HepG2 (cell line): ENCODE data around the gene NOVA2. TPM values are rescaled to one million over a fixed set of nuclear protein-coding genes. Genes with fewer than 3 reads are reported as not detected.
A peak's percentile ranks its signal among the peaks of the same experiment; 100 is the strongest.

Experiments
- ATF5 ChIP-seq: sonication (generic); formaldehyde crosslinking; IDR thresholded peaks from 2 replicates; pipeline ENCODE4 v1.4.0; 2020; ENCODE audit warnings: mild to moderate bottlenecking, low read depth, missing genetic modification reagents
- BCL6 ChIP-seq: IDR thresholded peaks from 2 replicates; pipeline ENCODE4 v1.6.1; 2016; ENCODE audit warnings: missing genetic modification reagents, missing compliant biosample characterization
- CAMTA2 ChIP-seq: sonication (generic); formaldehyde crosslinking; IDR thresholded peaks from 2 replicates; pipeline ENCODE4 v1.4.0; 2020; ENCODE audit warnings: mild to moderate bottlenecking, missing genetic modification reagents, borderline replicate concordance
- CEBPB ChIP-seq: IDR thresholded peaks from 2 replicates; pipeline ENCODE4 v1.6.1; 2011; ENCODE audit warnings: low read depth, low read length, improper control_type of control experiment, borderline replicate concordance
- CEBPZ ChIP-seq: IDR thresholded peaks from 2 replicates; pipeline ENCODE4 v1.6.1; 2012; ENCODE audit warnings: low read length, improper control_type of control experiment
- DMAP1 ChIP-seq: IDR thresholded peaks from 2 replicates; pipeline ENCODE4 v1.6.1; 2016
- GATA4 ChIP-seq: sonication (generic); IDR thresholded peaks from 2 replicates; pipeline ENCODE4 v1.6.1; 2016; ENCODE audit warnings: antibody characterized with exemption, low read depth, borderline replicate concordance
- HOXA7 ChIP-seq: sonication (generic); formaldehyde crosslinking; IDR thresholded peaks from 2 replicates; pipeline ENCODE4 v1.8.1; 2022; ENCODE audit warnings: mild to moderate bottlenecking, missing genetic modification reagents, moderate library complexity
- KDM6A ChIP-seq: IDR thresholded peaks from 2 replicates; pipeline ENCODE4 v1.6.1; 2016; ENCODE audit warnings: low read depth
- MTA3 ChIP-seq: sonication (generic); formaldehyde crosslinking; IDR thresholded peaks from 2 replicates; pipeline ENCODE4 v1.4.0; 2020; ENCODE audit warnings: missing genetic modification reagents
- PRDM15 ChIP-seq: sonication (generic); formaldehyde crosslinking; IDR thresholded peaks from 2 replicates; pipeline ENCODE4 v1.4.0; 2020; ENCODE audit warnings: missing genetic modification reagents
- ZBTB1 ChIP-seq: sonication (generic); formaldehyde crosslinking; IDR thresholded peaks from 2 replicates; pipeline ENCODE4 v1.4.0; 2020; ENCODE audit warnings: missing genetic modification reagents, borderline replicate concordance
- ZKSCAN1 ChIP-seq: fragments of 150-350 bp; IDR thresholded peaks from 2 replicates; pipeline ENCODE4 v1.6.1; 2014; ENCODE audit warnings: low read length
- ZNF207 ChIP-seq: fragments of 450-650 bp; IDR thresholded peaks from 2 replicates; pipeline ENCODE4 v1.6.1; 2016; ENCODE audit warnings: antibody characterized with exemption, borderline replicate concordance
- ZNF446 ChIP-seq: sonication (generic); formaldehyde crosslinking; IDR thresholded peaks from 2 replicates; pipeline ENCODE4 v1.5.0; 2020; ENCODE audit warnings: mild to moderate bottlenecking, missing genetic modification reagents
- polyA plus RNA-seq, 8 experiments: library from polyadenylated mRNA; depleted of rRNA in 3 of 8; stranded (reverse) in 7 of 8; unstranded in 1 of 8; fragments of >200 nt; fragmentation: Illumina TruSeq in 4 of 8; extraction: Trizol in 4 of 8; gene quantifications; 2 replicates each; pipeline versions ENCODE4 v1.2.1 to v1.2.3, GENCODE V29; 2011 to 2016; ENCODE audit warnings: low read depth in 4 of 8, missing spikeins in 1 of 8, mixed read lengths in 1 of 8; ENCODE audit not compliant: insufficient read depth in 1 of 8
- total RNA-seq, 5 experiments: library from RNA; depleted of rRNA; stranded (reverse); fragments of >200 nt; fragmentation: Illumina TruSeq; extraction: Trizol; gene quantifications; 2 replicates each; pipeline ENCODE4 v1.2.3, GENCODE V29; 2016; ENCODE audit warnings: low read depth in 1 of 5
- TF ChIP-seq, protein P1 (sequence below): sonication (generic); formaldehyde crosslinking; IDR thresholded peaks from 2 replicates; pipeline ENCODE4 v1.4.0; 2020; ENCODE audit warnings: missing genetic modification reagents
- TF ChIP-seq, protein P2 (sequence below): sonication (generic); formaldehyde crosslinking; IDR thresholded peaks from 2 replicates; pipeline ENCODE4 v1.4.0; 2020; ENCODE audit warnings: missing genetic modification reagents

Gene NOVA2
- total and polyA plus RNA-seq, 2 of the 13 experiments (the other 11 are each of a cell fraction or from before 2014, with no cell fraction given) = not detected

- no peak for TF ChIP-seq ZKSCAN1
- no peak for TF ChIP-seq PRDM15 (CRISPR knock-in tag)
- no peak for TF ChIP-seq ZNF207
- TF ChIP-seq ZNF446 (CRISPR knock-in tag) = no peak
- TF ChIP-seq, protein P1, sequence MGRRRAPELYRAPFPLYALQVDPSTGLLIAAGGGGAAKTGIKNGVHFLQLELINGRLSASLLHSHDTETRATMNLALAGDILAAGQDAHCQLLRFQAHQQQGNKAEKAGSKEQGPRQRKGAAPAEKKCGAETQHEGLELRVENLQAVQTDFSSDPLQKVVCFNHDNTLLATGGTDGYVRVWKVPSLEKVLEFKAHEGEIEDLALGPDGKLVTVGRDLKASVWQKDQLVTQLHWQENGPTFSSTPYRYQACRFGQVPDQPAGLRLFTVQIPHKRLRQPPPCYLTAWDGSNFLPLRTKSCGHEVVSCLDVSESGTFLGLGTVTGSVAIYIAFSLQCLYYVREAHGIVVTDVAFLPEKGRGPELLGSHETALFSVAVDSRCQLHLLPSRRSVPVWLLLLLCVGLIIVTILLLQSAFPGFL (CRISPR knock-in tag) = no peak
- TF ChIP-seq BCL6 (CRISPR knock-in tag) = no peak
- TF ChIP-seq MTA3 (CRISPR knock-in tag) = no peak
- TF ChIP-seq ATF5 (CRISPR knock-in tag) = no peak
- TF ChIP-seq KDM6A (CRISPR knock-in tag) = no peak
- no peak for TF ChIP-seq HOXA7 (CRISPR knock-in tag)
- no peak for TF ChIP-seq GATA4
- TF ChIP-seq CAMTA2 (CRISPR knock-in tag) = no peak
- peak; percentile 67 for TF ChIP-seq CEBPB
- TF ChIP-seq, protein P2, sequence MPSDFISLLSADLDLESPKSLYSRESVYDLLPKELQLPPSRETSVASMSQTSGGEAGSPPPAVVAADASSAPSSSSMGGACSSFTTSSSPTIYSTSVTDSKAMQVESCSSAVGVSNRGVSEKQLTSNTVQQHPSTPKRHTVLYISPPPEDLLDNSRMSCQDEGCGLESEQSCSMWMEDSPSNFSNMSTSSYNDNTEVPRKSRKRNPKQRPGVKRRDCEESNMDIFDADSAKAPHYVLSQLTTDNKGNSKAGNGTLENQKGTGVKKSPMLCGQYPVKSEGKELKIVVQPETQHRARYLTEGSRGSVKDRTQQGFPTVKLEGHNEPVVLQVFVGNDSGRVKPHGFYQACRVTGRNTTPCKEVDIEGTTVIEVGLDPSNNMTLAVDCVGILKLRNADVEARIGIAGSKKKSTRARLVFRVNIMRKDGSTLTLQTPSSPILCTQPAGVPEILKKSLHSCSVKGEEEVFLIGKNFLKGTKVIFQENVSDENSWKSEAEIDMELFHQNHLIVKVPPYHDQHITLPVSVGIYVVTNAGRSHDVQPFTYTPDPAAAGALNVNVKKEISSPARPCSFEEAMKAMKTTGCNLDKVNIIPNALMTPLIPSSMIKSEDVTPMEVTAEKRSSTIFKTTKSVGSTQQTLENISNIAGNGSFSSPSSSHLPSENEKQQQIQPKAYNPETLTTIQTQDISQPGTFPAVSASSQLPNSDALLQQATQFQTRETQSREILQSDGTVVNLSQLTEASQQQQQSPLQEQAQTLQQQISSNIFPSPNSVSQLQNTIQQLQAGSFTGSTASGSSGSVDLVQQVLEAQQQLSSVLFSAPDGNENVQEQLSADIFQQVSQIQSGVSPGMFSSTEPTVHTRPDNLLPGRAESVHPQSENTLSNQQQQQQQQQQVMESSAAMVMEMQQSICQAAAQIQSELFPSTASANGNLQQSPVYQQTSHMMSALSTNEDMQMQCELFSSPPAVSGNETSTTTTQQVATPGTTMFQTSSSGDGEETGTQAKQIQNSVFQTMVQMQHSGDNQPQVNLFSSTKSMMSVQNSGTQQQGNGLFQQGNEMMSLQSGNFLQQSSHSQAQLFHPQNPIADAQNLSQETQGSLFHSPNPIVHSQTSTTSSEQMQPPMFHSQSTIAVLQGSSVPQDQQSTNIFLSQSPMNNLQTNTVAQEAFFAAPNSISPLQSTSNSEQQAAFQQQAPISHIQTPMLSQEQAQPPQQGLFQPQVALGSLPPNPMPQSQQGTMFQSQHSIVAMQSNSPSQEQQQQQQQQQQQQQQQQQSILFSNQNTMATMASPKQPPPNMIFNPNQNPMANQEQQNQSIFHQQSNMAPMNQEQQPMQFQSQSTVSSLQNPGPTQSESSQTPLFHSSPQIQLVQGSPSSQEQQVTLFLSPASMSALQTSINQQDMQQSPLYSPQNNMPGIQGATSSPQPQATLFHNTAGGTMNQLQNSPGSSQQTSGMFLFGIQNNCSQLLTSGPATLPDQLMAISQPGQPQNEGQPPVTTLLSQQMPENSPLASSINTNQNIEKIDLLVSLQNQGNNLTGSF = no peak
- TF ChIP-seq ZBTB1 = no peak
- TF ChIP-seq DMAP1 (CRISPR knock-in tag) = no peak
- TF ChIP-seq CEBPZ = no peak
These were observed 86.4 kb downstream of the NOVA2 start (continued) for GRCh38 chr19:45887200-45887710.
